Thyroid gland (tissue), 4 donors: ENCODE data around the gene RHBDL1. TPM values are rescaled to one million over a fixed set of nuclear protein-coding genes. Genes with fewer than 3 reads are reported as not detected.

ENCODE experiments used
- DNase-seq, 2 donors: peaks; one replicate each; pipeline ENCODE4 v3.0.0-alpha.2; 2019
- H3K27ac ChIP-seq, 3 donors: fragments of 200-600 bp; sonication (generic); 1 replicate in 2 of 3; 2 replicates in 1 of 3; pipeline ENCODE4 v1.5.1; 2016 to 2019; ENCODE audit warnings: mild to moderate bottlenecking in 1 of 3, moderate library complexity in 1 of 3
- H3K27me3 ChIP-seq: fragments of 200-600 bp; sonication (generic); one replicate; pipeline ENCODE4 v1.5.1; 2019
- H3K36me3 ChIP-seq, 2 donors: fragments of 200-600 bp; sonication (generic); one replicate each; pipeline ENCODE4 v1.5.1; 2016 to 2019
- H3K4me1 ChIP-seq, 2 donors: fragments of 200-600 bp; sonication (generic); one replicate each; pipeline ENCODE4 v1.5.1; 2017 to 2019
- H3K4me3 ChIP-seq, 3 donors: fragments of 200-600 bp; sonication (generic); replicated peaks in 1 of 3; 1 replicate in 2 of 3; 2 replicates in 1 of 3; pipeline ENCODE4 v1.5.1; 2016; ENCODE audit warnings: mild to moderate bottlenecking in 1 of 3
- H3K9me3 ChIP-seq: fragments of 200-600 bp; sonication (generic); one replicate; pipeline ENCODE4 v1.5.1; 2017
- CTCF ChIP-seq, 6 experiments: fragments of 200-600 bp in 3 of 6; fragments of 450-650 bp in 3 of 6; sonication (generic) in 3 of 6; IDR thresholded peaks; one replicate each; pipeline ENCODE4 v1.5.1; 2016 to 2019; ENCODE audit warnings: antibody characterized with exemption in 6 of 6, mild to moderate bottlenecking in 2 of 6, inconsistent platforms in 1 of 6, moderate library complexity in 1 of 6
- POLR2A ChIP-seq, 2 donors: fragments of 450-650 bp; IDR thresholded peaks; one replicate each; pipeline ENCODE4 v1.6.1; 2017; ENCODE audit warnings: antibody characterized with exemption in 2 of 2, mild to moderate bottlenecking in 2 of 2, moderate library complexity in 1 of 2
- WGBS, 2 donors: methylation state at CpG; one replicate each; pipeline ENCODE4 v1.1.5; 2017; 5-methylcytosine and 5-hydroxymethylcytosine counted together
- intact Hi-C: fragments of 100-400 bp; cut with DNase I; formaldehyde crosslinking; loops from one replicate; pipeline ENCODE4 v1.15.1; 2023
- total RNA-seq, 4 donors: library from RNA; depleted of rRNA; stranded (reverse); fragments of >200 nt; gene quantifications; one replicate each; pipeline ENCODE4 v1.2.3, GENCODE V29; 2016

RHBDL1 gene
- under 1 TPM in 3 of 4 donors, not detected in 1; 0.27 to 0.63 (median 0.56) TPM for total RNA-seq

DNA sequence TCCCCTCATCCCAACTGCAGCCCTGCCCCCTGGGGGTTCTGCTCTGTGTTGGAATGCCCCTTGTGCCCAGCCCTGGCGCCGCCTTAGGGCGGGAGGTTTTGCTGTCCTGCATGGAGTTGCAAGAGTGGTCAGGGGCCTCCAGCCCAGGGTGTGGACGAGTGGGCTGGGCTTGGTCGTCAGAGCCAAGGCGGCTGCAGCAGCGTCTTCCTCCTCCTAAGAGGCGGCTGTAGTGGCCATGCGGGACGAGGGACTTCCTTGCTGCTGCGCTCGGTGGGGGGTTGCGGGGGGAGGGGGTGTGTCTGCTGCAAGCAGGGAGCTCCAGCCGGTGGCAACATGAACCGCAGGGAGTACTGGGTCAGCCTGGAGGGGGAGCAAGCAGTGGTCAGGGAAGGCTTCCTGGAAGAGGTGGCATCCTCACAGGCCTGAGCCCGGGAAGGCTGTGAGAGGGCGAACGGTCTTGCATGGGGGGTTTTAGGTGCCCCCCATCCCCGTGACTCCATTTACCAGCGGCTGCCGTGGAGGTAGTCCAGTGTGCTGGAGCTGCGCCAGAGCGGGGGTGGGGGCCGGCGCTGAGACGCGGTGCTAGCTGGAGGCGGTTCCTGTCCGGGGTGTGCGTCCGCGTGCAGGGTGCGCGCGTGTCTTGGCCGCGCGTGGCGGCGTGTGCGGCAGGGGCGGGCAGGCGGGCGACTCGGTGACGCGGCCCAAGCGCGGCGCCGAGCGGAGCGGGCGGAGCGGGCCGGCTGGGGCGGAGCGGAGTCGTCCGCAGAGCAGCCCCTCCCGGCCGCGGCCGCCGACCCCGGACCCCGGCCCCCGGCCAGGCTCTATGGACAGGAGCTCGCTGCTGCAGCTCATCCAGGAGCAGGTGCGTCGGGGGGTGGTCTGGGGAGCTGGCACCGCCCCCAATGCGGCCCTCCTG lies at the start of gene RHBDL1:
Gene RHBDL1 (plus strand): TSS at position 704 of the 916 bp plus-strand sequence. CDS start 120 bp downstream, at position 824.
- 14 to 29% methylated on average over 11 to 14 of the region's 73 CpGs for WGBS, 2 donors
- no peak within 1 kb of the TSS for H3K4me3 ChIP-seq
- no peak within 1 kb of the TSS for H3K27ac ChIP-seq
- peaks cover 11 to 20% of the 10 kb centered on the region in 2 donors for H3K4me1 ChIP-seq
- peak; percentile 38 to 42 for DNase-seq
- H3K27me3 ChIP-seq, result no peaks in the 10 kb centered on the region
- H3K9me3 ChIP-seq, result no peaks in the 10 kb centered on the region
- H3K36me3 ChIP-seq, result peaks cover 27 to 34% of the 10 kb centered on the region in 2 donors
- TF ChIP-seq CTCF (IDR thresholded peaks at IDR 0.05), result no peak
- TF ChIP-seq POLR2A (IDR thresholded peaks at IDR 0.05), result no peak
- intact Hi-C loops, result no loop called here

DNA sequence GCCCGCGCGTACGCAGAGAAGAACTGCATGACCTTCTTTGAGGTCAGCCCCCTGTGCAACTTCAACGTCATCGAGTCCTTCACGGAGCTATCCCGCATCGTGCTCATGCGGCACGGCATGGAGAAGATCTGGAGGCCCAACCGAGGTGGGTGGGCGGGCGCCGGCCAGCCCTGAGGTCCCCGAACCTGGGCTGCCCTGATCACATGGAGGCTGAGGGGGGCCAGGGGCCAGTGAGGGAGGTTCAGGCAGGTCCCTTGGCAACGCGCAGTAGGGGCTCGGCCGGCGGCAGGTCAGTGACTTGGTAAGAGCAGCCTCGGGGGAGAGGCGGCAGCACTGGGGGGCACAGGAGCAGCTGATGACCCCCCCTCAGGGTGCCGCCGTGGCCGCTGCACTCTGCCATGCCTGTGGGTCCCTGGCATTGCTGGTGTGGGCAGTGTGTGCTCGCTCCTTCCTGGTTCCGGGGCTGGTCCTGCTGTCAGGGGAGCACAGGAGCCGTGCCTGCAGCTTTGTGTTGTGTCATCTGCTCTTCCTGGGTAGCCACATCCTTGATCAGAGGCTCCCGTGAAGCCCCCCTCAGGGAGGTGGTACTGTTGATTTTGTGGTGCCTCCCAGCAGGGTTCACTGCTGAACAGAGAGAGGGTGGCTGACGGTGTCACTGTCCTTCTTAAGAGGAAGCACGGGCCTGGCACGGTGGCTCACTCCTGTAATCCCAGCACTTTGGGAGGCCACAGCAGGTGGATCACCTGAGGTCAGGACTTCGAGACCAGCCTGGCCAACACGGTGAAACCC lies 49.3 kb upstream of the RHBDL1 start:
- intact Hi-C loops, result no loop called here
- WGBS, 2 donors, result 93 to 96% methylated on average over 22 to 26 of the region's 35 CpGs

GRCh38 chr16:626787-627453 lies 48.6 kb upstream of the RHBDL1 start:
- no peak overlapping the region for H3K4me3 ChIP-seq
- no peak for DNase-seq
- 92 to 94% methylated on average over 22 to 25 of the region's 29 CpGs for WGBS, 2 donors
- H3K27me3 ChIP-seq, result no peaks in the 10 kb centered on the region
- H3K27ac ChIP-seq, result no peak overlapping the region
- TF ChIP-seq CTCF (IDR thresholded peaks at IDR 0.05), result no peak
- TF ChIP-seq POLR2A (IDR thresholded peaks at IDR 0.05), result no peak
- H3K4me1 ChIP-seq, result peaks cover 7 to 16% of the 10 kb centered on the region in 2 donors
- peaks cover 5 to 7% of the 10 kb centered on the region in 2 donors for H3K36me3 ChIP-seq
- H3K9me3 ChIP-seq, result no peaks in the 10 kb centered on the region
- intact Hi-C loops, result no loop called here

More for the DNA sequence above, 49.3 kb upstream of the RHBDL1 start:
- H3K27ac ChIP-seq, result no peak overlapping the region
- no peak for DNase-seq
- peaks cover 5 to 19% of the 10 kb centered on the region in 2 donors for H3K4me1 ChIP-seq
- H3K9me3 ChIP-seq, result no peaks in the 10 kb centered on the region
- H3K4me3 ChIP-seq, result no peak overlapping the region
- no peaks in the 10 kb centered on the region for H3K27me3 ChIP-seq
- TF ChIP-seq POLR2A (IDR thresholded peaks at IDR 0.05) (no peak), CTCF (IDR thresholded peaks at IDR 0.05) (no peak)
- peaks cover 5 to 7% of the 10 kb centered on the region in 2 donors for H3K36me3 ChIP-seq

DNA sequence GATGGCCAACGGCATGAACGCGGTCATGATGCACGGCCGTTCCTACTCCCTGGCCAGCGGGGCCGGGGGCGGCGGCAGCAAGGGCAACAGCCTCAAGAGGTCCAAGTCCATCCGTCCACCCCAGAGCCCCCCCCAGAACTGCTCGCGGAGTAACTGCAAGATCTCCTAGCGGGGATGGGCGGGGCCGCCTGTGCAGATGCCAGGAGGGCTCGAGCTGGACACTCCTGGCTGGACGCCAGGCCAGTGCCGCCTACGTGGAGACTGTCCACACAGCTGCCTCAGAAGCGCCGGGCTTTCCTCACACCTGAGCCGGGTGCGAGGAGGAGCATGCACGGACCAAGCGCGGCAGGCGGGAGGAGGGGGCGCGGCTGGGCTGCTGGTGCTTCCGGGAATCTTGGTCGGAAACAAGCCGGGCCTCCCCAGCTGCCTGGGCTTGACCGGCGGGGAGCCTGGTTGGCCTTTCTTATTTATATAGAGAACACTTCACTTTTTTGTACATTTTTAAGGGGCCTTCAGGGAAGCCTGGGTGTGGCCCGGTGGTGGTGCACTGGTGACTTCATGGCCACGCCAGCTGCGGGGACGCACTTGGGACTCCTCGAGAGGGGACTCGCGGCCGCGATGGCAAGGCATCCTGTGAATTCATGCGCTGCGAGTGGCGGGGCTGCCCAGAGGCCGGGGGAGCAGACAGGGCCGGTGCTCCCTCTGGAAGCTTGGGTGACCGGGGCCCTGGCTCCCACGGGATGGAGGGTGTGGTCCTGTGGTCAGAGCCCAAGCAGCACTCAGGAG lies 47.8 kb upstream of the RHBDL1 start:
- Histone ChIP-seq H3K4me1 (peaks cover 7 to 14% of the 10 kb centered on the region in 2 donors), H3K27ac (no peak overlapping the region), H3K4me3 (no peak overlapping the region), H3K9me3 (no peaks in the 10 kb centered on the region), H3K36me3 (peaks cover 5 to 7% of the 10 kb centered on the region in 2 donors), H3K27me3 (no peaks in the 10 kb centered on the region)
- peak; percentile 70 to 79 for DNase-seq
- intact Hi-C loops, result no loop called here
- TF ChIP-seq POLR2A (IDR thresholded peaks at IDR 0.05) (no peak), CTCF (IDR thresholded peaks at IDR 0.05) (no peak)
- WGBS, 2 donors, result 75 to 84% methylated on average over 13 to 36 of the region's 50 CpGs
